RWPE2 (cell line): Measurements from ENCODE around the gene FOXE3.

Experiments
- ATAC-seq: fragments of 200-7000 bp; cut with Tn5 transposase; 3 replicates; pipeline ENCODE4 v1.9.1; 2021; ENCODE audit warnings: low read depth
- DNase-seq: peaks from one replicate; pipeline ENCODE4 v3.0.0-alpha.2; 2020; ENCODE audit warnings: low spot score
- H3K27ac ChIP-seq: fragments of 450-650 bp; 2 replicates; pipeline ENCODE4 v1.5.1; 2017; ENCODE audit warnings: mild to moderate bottlenecking; ENCODE audit not compliant: poor library complexity, severe bottlenecking
- H3K27me3 ChIP-seq: fragments of 250-450 bp; sonication (Bioruptor Pico); 2 replicates; pipeline ENCODE4 v1.5.1; 2021; ENCODE audit warnings: mild to moderate bottlenecking, moderate library complexity; ENCODE audit not compliant: insufficient read depth, poor library complexity, severe bottlenecking
- H3K36me3 ChIP-seq: fragments of 250-450 bp; sonication (Bioruptor Pico); 2 replicates; pipeline ENCODE4 v1.5.1; 2020; ENCODE audit warnings: low read depth, mild to moderate bottlenecking, moderate library complexity
- H3K4me1 ChIP-seq: fragments of 250-450 bp; sonication (Bioruptor Pico); 2 replicates; pipeline ENCODE4 v1.5.1; 2021; ENCODE audit warnings: mild to moderate bottlenecking, moderate library complexity; ENCODE audit not compliant: insufficient read depth, poor library complexity, severe bottlenecking
- H3K4me3 ChIP-seq: fragments of 250-450 bp; sonication (Bioruptor Pico); 2 replicates; pipeline ENCODE4 v1.5.1; 2021; ENCODE audit warnings: mild to moderate bottlenecking, moderate library complexity; ENCODE audit not compliant: severe bottlenecking
- H3K9me3 ChIP-seq: fragments of 250-450 bp; sonication (Bioruptor Pico); 2 replicates; pipeline ENCODE4 v1.5.1; 2021; ENCODE audit warnings: mild to moderate bottlenecking, moderate library complexity; ENCODE audit not compliant: severe bottlenecking
- CTCF ChIP-seq: fragments of 450-650 bp; IDR thresholded peaks from one replicate; pipeline ENCODE4 v1.5.1; 2017; ENCODE audit warnings: mild to moderate bottlenecking, moderate library complexity; ENCODE audit not compliant: poor library complexity, severe bottlenecking

The FOXE3 gene

DNA sequence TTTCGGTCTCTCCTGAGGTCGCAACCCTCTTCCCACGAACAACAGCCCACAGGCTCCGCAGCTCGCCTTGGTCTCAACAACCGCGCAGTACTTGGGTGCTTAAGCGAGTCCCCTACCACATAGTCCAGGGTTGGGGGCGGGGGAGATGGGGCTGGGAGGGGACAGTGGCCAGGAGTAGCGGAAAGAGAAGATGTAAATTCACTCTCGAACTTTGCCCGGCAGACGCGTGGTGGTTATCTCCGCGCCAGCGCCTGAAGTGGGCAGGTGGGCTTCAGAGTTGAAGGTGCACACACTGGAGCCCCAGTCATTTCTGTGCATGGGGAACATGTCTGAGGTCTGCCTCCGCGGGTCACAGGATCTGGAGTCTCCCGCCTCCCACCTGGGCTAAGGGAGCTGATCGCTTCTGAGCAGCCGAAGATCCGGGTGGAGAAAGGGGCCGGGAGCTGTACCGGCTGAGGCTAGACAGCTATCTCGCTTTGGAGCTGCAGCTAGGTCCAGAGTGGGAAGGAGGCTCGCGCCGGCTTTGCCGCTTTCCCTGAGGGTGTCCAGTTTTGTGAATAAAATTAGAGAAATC, 17.5 kb downstream of the FOXE3 start:
- TF ChIP-seq CTCF = no peak
- no peak overlapping the region for H3K27ac ChIP-seq
- ATAC-seq (no peak), DNase-seq (no peak)
- H3K27me3 ChIP-seq = peaks cover 5% of the 10 kb centered on the region
- H3K4me1 ChIP-seq = peaks cover 13% of the 10 kb centered on the region
- no peak overlapping the region for H3K4me3 ChIP-seq
- H3K9me3 ChIP-seq = no peaks in the 10 kb centered on the region
- H3K36me3 ChIP-seq = no peaks in the 10 kb centered on the region

- H3K36me3 ChIP-seq = no peaks in the 10 kb centered on the region
Observed at GRCh38 chr1:47434051-47434842, 18.2 kb downstream of the FOXE3 start.

DNA sequence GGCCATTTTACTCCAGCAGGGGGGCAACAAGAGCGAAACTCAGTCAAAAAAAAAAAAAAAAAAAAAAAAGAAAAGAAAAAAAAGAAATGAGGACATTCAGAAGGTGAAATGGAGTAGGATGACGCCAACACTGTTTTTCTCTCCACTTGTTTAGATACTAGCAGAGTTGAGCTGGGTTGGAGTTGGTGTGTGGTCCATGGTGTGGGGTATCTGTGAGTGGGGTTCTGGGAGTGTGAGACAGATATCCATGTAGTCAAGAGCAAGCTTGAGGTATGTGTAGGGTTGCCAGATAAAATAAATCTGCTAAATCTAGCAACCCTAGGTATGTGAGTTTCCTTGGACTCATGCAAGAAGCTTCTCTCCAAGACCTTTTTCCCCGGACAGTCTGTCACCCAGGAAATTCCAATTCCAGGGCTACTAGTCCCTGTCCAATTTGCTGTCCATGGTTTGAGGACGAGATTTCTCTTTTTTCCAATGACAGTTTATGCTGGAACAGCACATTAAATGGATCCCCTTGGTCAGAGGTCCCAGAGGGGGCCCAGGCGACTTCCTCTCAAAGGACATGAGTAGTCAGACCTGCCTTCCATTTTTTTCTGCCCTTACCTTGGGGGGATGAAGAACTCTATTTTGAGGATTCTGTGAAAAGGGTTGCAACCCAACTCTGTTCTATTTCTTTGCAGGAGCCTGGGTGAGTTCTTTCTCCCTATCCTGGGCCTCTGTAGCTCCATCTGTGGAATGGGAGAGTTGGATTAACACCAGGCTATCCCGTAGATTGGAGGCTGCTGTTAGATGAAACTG, 19.6 kb downstream of the FOXE3 start:
- no peak for TF ChIP-seq CTCF
- no peak overlapping the region for H3K4me3 ChIP-seq

More at GRCh38 chr1:47434051-47434842, 18.2 kb downstream of the FOXE3 start:
- no peak for ATAC-seq
- Histone ChIP-seq H3K27ac (no peak overlapping the region), H3K27me3 (peaks cover 10% of the 10 kb centered on the region), H3K4me1 (peaks cover 13% of the 10 kb centered on the region), H3K4me3 (no peak overlapping the region), H3K9me3 (no peaks in the 10 kb centered on the region)
- DNase-seq = no peak
- TF ChIP-seq CTCF = no peak

GRCh38 chr1:47436304-47436978, 20.4 kb downstream of the FOXE3 start:
- Histone ChIP-seq H3K4me1 (peaks cover 11% of the 10 kb centered on the region), H3K27ac (peak overlapping the region; percentile 52), H3K9me3 (no peaks in the 10 kb centered on the region), H3K27me3 (peaks cover 30% of the 10 kb centered on the region), H3K4me3 (peak overlapping the region; percentile 68), H3K36me3 (no peaks in the 10 kb centered on the region)
- peak; percentile 38 for ATAC-seq
- TF ChIP-seq CTCF = peak; percentile 97
- DNase-seq = no peak

More for the DNA sequence above, 19.6 kb downstream of the FOXE3 start:
- no peaks in the 10 kb centered on the region for H3K36me3 ChIP-seq
- peaks cover 24% of the 10 kb centered on the region for H3K27me3 ChIP-seq
- DNase-seq = no peak
- no peak overlapping the region for H3K27ac ChIP-seq
- ATAC-seq = no peak
- H3K4me1 ChIP-seq = peaks cover 13% of the 10 kb centered on the region
- H3K9me3 ChIP-seq = no peaks in the 10 kb centered on the region
